ENCODE results near the gene LMAN1. TPM values are rescaled to one million over a fixed set of nuclear protein-coding genes. Genes with fewer than 3 reads are reported as not detected.

LMAN1 gene
- total RNA-seq, 2 experiments from 2014 or later = 23.9 to 26.1 TPM

DNA sequence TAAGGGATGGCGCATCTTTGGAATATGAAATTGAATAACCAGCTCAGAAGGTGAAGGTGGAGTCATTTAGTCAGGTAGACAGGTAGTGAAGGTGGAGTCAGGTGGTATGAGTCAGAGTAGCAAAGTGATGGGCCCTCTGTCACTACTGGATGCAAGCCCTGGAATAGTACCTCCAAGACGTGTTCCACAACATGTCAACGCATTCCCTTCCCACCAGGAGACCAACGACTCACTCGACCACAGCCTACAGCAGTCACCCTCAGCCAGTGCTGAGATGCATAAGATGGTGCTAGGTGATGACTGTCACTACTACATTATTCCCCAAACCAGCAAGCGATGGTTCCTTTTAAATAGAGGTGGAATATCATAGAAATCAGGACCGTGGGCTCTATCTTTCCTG is 47.4 kb downstream of the LMAN1 start:
- H3K36me3 ChIP-seq (ENCODE audit: insufficient read depth, low read length) = no peaks in the 10 kb centered on the region
- H3K27me3 ChIP-seq (ENCODE audit: control insufficient read depth in 1 of 2, insufficient read depth in 2 of 2, low read length in 2 of 2) = peaks cover 19 to 27% of the 10 kb centered on the region in 2 experiments
- intact Hi-C loops (cut with DNase I, micrococcal nuclease) = loop anchor here in 1 of 2 experiments (5.0 kb wide), 1 partner anchor 71 kb away; no protein-coding TSS in a partner anchor
- no peak for ATAC-seq (ENCODE audit: poor library complexity)
- peaks cover 68% of the 10 kb centered on the region for H3K27me3 Mint-ChIP-seq
- no peak for DNase-seq
- H3K27ac Mint-ChIP-seq = no peak overlapping the region
- peaks cover 8% of the 10 kb centered on the region for H3K4me1 ChIP-seq (ENCODE audit: insufficient read depth, low read length)
- H3K9me3 ChIP-seq (ENCODE audit: control insufficient read depth in 1 of 2, insufficient read depth in 1 of 2, low read length in 2 of 2) = no peaks in the 10 kb centered on the region
- H3K27ac ChIP-seq (ENCODE audit: low read depth in 1 of 2, low read length in 2 of 2) = no peak overlapping the region
- POLR2A ChIA-PET = no interaction called here
- CTCF ChIA-PET = interaction anchor here (7.6 kb wide), 1 partner anchor 90 kb away, joined by 67 read pairs; no protein-coding TSS in a partner anchor
- H3K9me3 Mint-ChIP-seq = no peaks in the 10 kb centered on the region
- no peaks in the 10 kb centered on the region for H3K36me3 Mint-ChIP-seq (ENCODE audit: low read depth)
- H3K4me1 Mint-ChIP-seq (ENCODE audit: low read depth) = no peaks in the 10 kb centered on the region
- TF ChIP-seq, protein P1, sequence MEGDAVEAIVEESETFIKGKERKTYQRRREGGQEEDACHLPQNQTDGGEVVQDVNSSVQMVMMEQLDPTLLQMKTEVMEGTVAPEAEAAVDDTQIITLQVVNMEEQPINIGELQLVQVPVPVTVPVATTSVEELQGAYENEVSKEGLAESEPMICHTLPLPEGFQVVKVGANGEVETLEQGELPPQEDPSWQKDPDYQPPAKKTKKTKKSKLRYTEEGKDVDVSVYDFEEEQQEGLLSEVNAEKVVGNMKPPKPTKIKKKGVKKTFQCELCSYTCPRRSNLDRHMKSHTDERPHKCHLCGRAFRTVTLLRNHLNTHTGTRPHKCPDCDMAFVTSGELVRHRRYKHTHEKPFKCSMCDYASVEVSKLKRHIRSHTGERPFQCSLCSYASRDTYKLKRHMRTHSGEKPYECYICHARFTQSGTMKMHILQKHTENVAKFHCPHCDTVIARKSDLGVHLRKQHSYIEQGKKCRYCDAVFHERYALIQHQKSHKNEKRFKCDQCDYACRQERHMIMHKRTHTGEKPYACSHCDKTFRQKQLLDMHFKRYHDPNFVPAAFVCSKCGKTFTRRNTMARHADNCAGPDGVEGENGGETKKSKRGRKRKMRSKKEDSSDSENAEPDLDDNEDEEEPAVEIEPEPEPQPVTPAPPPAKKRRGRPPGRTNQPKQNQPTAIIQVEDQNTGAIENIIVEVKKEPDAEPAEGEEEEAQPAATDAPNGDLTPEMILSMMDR (IDR thresholded peaks at IDR 0.05) = no peak
- H3K4me3 Mint-ChIP-seq = no peak overlapping the region
- no peak overlapping the region for H3K4me3 ChIP-seq (ENCODE audit: low read length)

DNA sequence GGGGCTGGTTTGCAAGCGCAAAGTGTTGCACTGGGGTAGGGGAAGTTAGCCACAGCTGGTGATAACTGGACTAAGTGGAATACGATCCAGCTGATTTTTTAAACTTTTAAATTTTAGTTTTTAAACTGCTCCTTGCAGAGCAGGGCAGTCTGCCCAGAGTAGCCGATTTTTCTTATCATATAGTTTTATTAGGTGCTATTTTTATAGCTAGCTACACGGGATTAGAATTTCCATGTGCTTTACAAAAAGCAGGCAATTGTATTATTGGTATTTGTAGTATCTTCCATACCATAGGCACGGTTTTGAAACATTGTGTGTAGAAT is 50.2 kb downstream of the LMAN1 start:
- Histone ChIP-seq H3K27ac (ENCODE audit: low read depth in 1 of 2, low read length in 2 of 2) (no peak overlapping the region), H3K9me3 (ENCODE audit: control insufficient read depth in 1 of 2, insufficient read depth in 1 of 2, low read length in 2 of 2) (no peaks in the 10 kb centered on the region), H3K27me3 (ENCODE audit: control insufficient read depth in 1 of 2, insufficient read depth in 2 of 2, low read length in 2 of 2) (peaks cover 19 to 32% of the 10 kb centered on the region in 2 experiments), H3K4me3 (ENCODE audit: low read length) (peak overlapping the region; percentile 41), H3K4me1 (ENCODE audit: insufficient read depth, low read length) (peaks cover 8% of the 10 kb centered on the region), H3K36me3 (ENCODE audit: insufficient read depth, low read length) (no peaks in the 10 kb centered on the region)
- peaks cover 85% of the 10 kb centered on the region for H3K27me3 Mint-ChIP-seq
- H3K4me1 Mint-ChIP-seq (ENCODE audit: low read depth) = no peaks in the 10 kb centered on the region
- CTCF ChIA-PET = interaction anchor here (1.6 to 7.6 kb wide), 2 partner anchors 63 to 92 kb away, joined by 5 to 67 read pairs; no protein-coding TSS in a partner anchor
- POLR2A ChIA-PET = no interaction called here
- H3K36me3 Mint-ChIP-seq (ENCODE audit: low read depth) = no peaks in the 10 kb centered on the region
- no peaks in the 10 kb centered on the region for H3K9me3 Mint-ChIP-seq
- intact Hi-C loops (cut with DNase I, micrococcal nuclease) = loop anchor here (2.0 kb wide), 1 partner anchor 94 kb away; no protein-coding TSS in a partner anchor
- no peak overlapping the region for H3K4me3 Mint-ChIP-seq
- ATAC-seq (ENCODE audit: poor library complexity) = no peak
- no peak for DNase-seq
- TF ChIP-seq, protein P1 (IDR thresholded peaks at IDR 0.05) = no peak
- H3K27ac Mint-ChIP-seq = no peak overlapping the region

DNA sequence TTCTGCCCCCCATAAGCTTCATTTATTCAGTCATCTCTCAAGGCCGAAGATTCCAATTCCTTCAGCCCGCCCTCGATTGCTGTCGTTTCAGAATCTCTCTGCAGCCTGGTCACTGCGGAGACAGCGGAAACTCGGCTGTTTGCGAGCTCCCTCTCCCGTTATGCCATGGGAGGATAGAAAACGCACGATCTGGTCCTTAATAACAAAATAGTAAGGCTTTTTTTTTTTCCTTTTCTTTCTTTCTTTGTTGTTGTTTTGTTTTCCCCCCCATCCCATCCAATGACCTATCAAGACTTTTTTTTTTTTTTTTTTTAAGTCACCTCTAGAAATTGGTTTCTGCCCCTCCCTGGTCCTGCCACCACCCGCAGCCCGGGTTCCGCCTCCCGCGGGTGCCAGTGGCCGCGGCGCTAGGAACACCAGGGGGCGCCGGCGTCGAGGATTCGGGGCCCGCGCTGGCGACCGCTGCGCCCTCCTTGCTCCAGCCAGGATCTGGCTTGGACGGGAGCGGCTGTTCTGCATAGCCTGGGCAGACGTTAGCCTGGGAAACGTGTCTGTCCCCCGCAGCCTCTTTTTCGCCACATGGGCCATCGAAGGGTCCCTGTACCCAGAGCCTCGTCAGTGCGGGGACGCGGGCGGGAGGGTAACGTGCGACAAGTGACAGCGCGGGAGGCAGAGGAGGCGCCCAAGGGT is 50.7 kb downstream of the LMAN1 start:
- CTCF ChIA-PET = interaction anchor here (0.7 to 7.6 kb wide), 6 partner anchors 9 to 126 kb away, joined by 3 to 67 read pairs (median 4); no protein-coding TSS in a partner anchor
- ATAC-seq (ENCODE audit: poor library complexity) (peak; percentile 73), DNase-seq (peak; percentile 16 to 78 (median 57))
- POLR2A ChIA-PET = interaction anchor here (1.1 kb wide), 1 partner anchor 94 kb away, joined by 10 read pairs; no protein-coding TSS in a partner anchor
- Mint-ChIP-seq H3K4me3 (no peak overlapping the region), H3K27ac (no peak overlapping the region), H3K4me1 (ENCODE audit: low read depth) (no peaks in the 10 kb centered on the region), H3K36me3 (ENCODE audit: low read depth) (no peaks in the 10 kb centered on the region), H3K9me3 (no peaks in the 10 kb centered on the region), H3K27me3 (peaks cover 81% of the 10 kb centered on the region)
- peaks cover 8% of the 10 kb centered on the region for H3K4me1 ChIP-seq (ENCODE audit: insufficient read depth, low read length)
- no peaks in the 10 kb centered on the region for H3K36me3 ChIP-seq (ENCODE audit: insufficient read depth, low read length)
- TF ChIP-seq, protein P1 (IDR thresholded peaks at IDR 0.05) = peak; percentile 88
- intact Hi-C loops (cut with DNase I, micrococcal nuclease) = loop anchor here (2.0 kb wide), 1 partner anchor 94 kb away; no protein-coding TSS in a partner anchor
- peaks cover 19 to 32% of the 10 kb centered on the region in 2 experiments for H3K27me3 ChIP-seq (ENCODE audit: control insufficient read depth in 1 of 2, insufficient read depth in 2 of 2, low read length in 2 of 2)
- peak overlapping the region; percentile 41 for H3K4me3 ChIP-seq (ENCODE audit: low read length)
- no peaks in the 10 kb centered on the region for H3K9me3 ChIP-seq (ENCODE audit: control insufficient read depth in 1 of 2, insufficient read depth in 1 of 2, low read length in 2 of 2)
- no peak overlapping the region for H3K27ac ChIP-seq (ENCODE audit: low read depth in 1 of 2, low read length in 2 of 2)

All from CD4-positive, alpha-beta T cell (primary cell).